ENCODE results near the gene FOXP2. TPM values are rescaled to one million over a fixed set of nuclear protein-coding genes. Genes with fewer than 3 reads are reported as not detected.

The FOXP2 gene
- total and polyA plus RNA-seq, 9 of the 15 experiments (the other 6 are each of a cell fraction or from before 2014, with no cell fraction given) = not detected

- no peak for TF ChIP-seq CTCF (IDR thresholded peaks at IDR 0.05 in 2 of 3, conservative IDR thresholded peaks at IDR 0.05 in 1 of 3; ENCODE audit: insufficient read depth in 2 of 3, low read depth in 1 of 3, low read length in 3 of 3)
These were observed 307.9 kb downstream of the FOXP2 start (continued) for GRCh38 chr7:114722562-114722961.

- Histone ChIP-seq H3K4me2 (ENCODE audit: insufficient read depth, low read length) (no peak overlapping the region), H2AFZ (ENCODE audit: low read depth, low read length) (no peak overlapping the region), H3K9me3 (replicated peaks; ENCODE audit: control insufficient read depth, insufficient read depth, low read depth, low read length) (no peaks in the 10 kb centered on the region), H3K9me1 (ENCODE audit: control insufficient read depth, insufficient read depth, low read length) (no peaks in the 10 kb centered on the region), H3K4me3 (no peak overlapping the region), H3K79me2 (ENCODE audit: control insufficient read depth, insufficient read depth, low read length) (no peaks in the 10 kb centered on the region), H3K27me3 (ENCODE audit: control insufficient read depth in 2 of 2, insufficient read depth in 2 of 2, low read length in 2 of 2) (no peaks in the 10 kb centered on the region), H3K36me3 (ENCODE audit: control insufficient read depth, insufficient read depth, low read length) (no peaks in the 10 kb centered on the region), H3K27ac (ENCODE audit: extremely low read depth, low read depth, low read length) (no peak overlapping the region), H4K20me1 (replicated peaks; ENCODE audit: control insufficient read depth, insufficient read depth, low read length) (no peaks in the 10 kb centered on the region), H3K9ac (ENCODE audit: insufficient read depth in 1 of 2, low read depth in 2 of 2, low read length in 2 of 2) (no peak overlapping the region), H3K4me1 (replicated peaks in 1 of 2; ENCODE audit: control insufficient read depth in 2 of 2, insufficient read depth in 2 of 2, low read length in 2 of 2) (no peaks in the 10 kb centered on the region)
- in situ Hi-C loops (cut with MboI) = no loop called here
- FAIRE-seq (no peak), ATAC-seq (no peak), DNase-seq (ENCODE audit: extremely low read depth in 1 of 4, low spot score in 3 of 4) (no peak)
- intact Hi-C loops (cut with micrococcal nuclease) = no loop called here
- POLR2A ChIA-PET = no interaction called here
- BruUV-seq (replicated peaks) = no TSS peak
- CTCF ChIA-PET (ENCODE audit: low intra/inter-chr PET ratio) = no interaction called here
- TF ChIP-seq HDAC6 (IDR thresholded peaks at IDR 0.05; ENCODE audit: low read depth, low read length) (no peak), ZNF436 (CRISPR knock-in tag; IDR thresholded peaks at IDR 0.05) (no peak), MAFG (tag; conservative IDR thresholded peaks at IDR 0.05) (peak; percentile 24; the same call in 1 of the 2 replicates), MEF2D (tag; conservative IDR thresholded peaks at IDR 0.05; ENCODE audit: low read depth) (no peak), ZNF197 (CRISPR knock-in tag; IDR thresholded peaks at IDR 0.05; ENCODE audit: low read depth) (no peak), ZNF316 (IDR thresholded peaks at IDR 0.05) (peak; percentile 51; the same call in 1 of the 2 replicates), POLR2B (IDR thresholded peaks at IDR 0.05; ENCODE audit: low read depth, partially characterized antibody) (no peak), MTA1 (IDR thresholded peaks at IDR 0.05; ENCODE audit: borderline replicate concordance) (no peak), POLR3G (IDR thresholded peaks at IDR 0.05; ENCODE audit: extremely low read depth, insufficient read length, insufficient replicate concordance) (no peak)
- TF ChIP-seq, protein P1, sequence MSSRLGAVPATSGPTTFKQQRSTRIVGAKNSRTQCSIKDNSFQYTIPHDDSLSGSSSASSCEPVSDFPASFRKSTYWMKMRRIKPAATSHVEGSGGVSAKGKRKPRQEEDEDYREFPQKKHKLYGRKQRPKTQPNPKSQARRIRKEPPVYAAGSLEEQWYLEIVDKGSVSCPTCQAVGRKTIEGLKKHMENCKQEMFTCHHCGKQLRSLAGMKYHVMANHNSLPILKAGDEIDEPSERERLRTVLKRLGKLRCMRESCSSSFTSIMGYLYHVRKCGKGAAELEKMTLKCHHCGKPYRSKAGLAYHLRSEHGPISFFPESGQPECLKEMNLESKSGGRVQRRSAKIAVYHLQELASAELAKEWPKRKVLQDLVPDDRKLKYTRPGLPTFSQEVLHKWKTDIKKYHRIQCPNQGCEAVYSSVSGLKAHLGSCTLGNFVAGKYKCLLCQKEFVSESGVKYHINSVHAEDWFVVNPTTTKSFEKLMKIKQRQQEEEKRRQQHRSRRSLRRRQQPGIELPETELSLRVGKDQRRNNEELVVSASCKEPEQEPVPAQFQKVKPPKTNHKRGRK (tag; IDR thresholded peaks at IDR 0.05) = no peak
- TF ChIP-seq, protein P2, sequence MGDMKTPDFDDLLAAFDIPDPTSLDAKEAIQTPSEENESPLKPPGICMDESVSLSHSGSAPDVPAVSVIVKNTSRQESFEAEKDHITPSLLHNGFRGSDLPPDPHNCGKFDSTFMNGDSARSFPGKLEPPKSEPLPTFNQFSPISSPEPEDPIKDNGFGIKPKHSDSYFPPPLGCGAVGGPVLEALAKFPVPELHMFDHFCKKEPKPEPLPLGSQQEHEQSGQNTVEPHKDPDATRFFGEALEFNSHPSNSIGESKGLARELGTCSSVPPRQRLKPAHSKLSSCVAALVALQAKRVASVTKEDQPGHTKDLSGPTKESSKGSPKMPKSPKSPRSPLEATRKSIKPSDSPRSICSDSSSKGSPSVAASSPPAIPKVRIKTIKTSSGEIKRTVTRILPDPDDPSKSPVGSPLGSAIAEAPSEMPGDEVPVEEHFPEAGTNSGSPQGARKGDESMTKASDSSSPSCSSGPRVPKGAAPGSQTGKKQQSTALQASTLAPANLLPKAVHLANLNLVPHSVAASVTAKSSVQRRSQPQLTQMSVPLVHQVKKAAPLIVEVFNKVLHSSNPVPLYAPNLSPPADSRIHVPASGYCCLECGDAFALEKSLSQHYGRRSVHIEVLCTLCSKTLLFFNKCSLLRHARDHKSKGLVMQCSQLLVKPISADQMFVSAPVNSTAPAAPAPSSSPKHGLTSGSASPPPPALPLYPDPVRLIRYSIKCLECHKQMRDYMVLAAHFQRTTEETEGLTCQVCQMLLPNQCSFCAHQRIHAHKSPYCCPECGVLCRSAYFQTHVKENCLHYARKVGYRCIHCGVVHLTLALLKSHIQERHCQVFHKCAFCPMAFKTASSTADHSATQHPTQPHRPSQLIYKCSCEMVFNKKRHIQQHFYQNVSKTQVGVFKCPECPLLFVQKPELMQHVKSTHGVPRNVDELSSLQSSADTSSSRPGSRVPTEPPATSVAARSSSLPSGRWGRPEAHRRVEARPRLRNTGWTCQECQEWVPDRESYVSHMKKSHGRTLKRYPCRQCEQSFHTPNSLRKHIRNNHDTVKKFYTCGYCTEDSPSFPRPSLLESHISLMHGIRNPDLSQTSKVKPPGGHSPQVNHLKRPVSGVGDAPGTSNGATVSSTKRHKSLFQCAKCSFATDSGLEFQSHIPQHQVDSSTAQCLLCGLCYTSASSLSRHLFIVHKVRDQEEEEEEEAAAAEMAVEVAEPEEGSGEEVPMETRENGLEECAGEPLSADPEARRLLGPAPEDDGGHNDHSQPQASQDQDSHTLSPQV (IDR thresholded peaks at IDR 0.05) = no peak
- WGBS (ENCODE audit: insufficient coverage, low coverage, missing lambda C conversion rate) = 0% methylated on average over 1 of the region's 1 CpG
These were observed 308.7 kb downstream of the FOXP2 start for GRCh38 chr7:114723308-114723707.
